Measurements from ENCODE around the gene HSPA4. TPM values are rescaled to one million over a fixed set of nuclear protein-coding genes. Genes with fewer than 3 reads are reported as not detected.

HSPA4 gene
- total RNA-seq, 4 donors from 2014 or later: 38.0 to 50.2 (median 47.3) TPM

GRCh38 chr5:133117912-133118445 is 66.2 kb downstream of the HSPA4 start:
- Histone ChIP-seq H3K36me3 (no peaks in the 10 kb centered on the region), H3K4me3 (no peak overlapping the region), H3K27ac (no peak overlapping the region), H3K27me3 (no peaks in the 10 kb centered on the region), H3K4me1 (peaks cover 10% of the 10 kb centered on the region), H3K9me3 (no peaks in the 10 kb centered on the region)
- no peak for DNase-seq (ENCODE audit: low spot score in 2 of 2)
- TF ChIP-seq EP300 (IDR thresholded peaks at IDR 0.05): no peak
- TF ChIP-seq, protein P1, sequence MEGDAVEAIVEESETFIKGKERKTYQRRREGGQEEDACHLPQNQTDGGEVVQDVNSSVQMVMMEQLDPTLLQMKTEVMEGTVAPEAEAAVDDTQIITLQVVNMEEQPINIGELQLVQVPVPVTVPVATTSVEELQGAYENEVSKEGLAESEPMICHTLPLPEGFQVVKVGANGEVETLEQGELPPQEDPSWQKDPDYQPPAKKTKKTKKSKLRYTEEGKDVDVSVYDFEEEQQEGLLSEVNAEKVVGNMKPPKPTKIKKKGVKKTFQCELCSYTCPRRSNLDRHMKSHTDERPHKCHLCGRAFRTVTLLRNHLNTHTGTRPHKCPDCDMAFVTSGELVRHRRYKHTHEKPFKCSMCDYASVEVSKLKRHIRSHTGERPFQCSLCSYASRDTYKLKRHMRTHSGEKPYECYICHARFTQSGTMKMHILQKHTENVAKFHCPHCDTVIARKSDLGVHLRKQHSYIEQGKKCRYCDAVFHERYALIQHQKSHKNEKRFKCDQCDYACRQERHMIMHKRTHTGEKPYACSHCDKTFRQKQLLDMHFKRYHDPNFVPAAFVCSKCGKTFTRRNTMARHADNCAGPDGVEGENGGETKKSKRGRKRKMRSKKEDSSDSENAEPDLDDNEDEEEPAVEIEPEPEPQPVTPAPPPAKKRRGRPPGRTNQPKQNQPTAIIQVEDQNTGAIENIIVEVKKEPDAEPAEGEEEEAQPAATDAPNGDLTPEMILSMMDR (IDR thresholded peaks at IDR 0.05): no peak
- TF ChIP-seq POLR2A (IDR thresholded peaks at IDR 0.05): no peak
- no peak for TF ChIP-seq POLR2AphosphoS5 (IDR thresholded peaks at IDR 0.05)
- 93% methylated on average over 9 of the region's 9 CpGs for WGBS

- Histone ChIP-seq H3K4me1 (peaks cover 10% of the 10 kb centered on the region), H3K9me3 (no peaks in the 10 kb centered on the region), H3K4me3 (no peak overlapping the region), H3K36me3 (no peaks in the 10 kb centered on the region), H3K27ac (peak overlapping the region; percentile 57), H3K27me3 (no peaks in the 10 kb centered on the region)
- WGBS: 100% methylated on average over 2 of the region's 4 CpGs
- TF ChIP-seq EP300 (IDR thresholded peaks at IDR 0.05): no peak
- no peak for TF ChIP-seq POLR2A (IDR thresholded peaks at IDR 0.05)
- TF ChIP-seq POLR2AphosphoS5 (IDR thresholded peaks at IDR 0.05): no peak
- TF ChIP-seq, protein P1 (IDR thresholded peaks at IDR 0.05): no peak
- DNase-seq (ENCODE audit: low spot score in 2 of 2): no peak
Observed at GRCh38 chr5:133118741-133119140, 66.9 kb downstream of the HSPA4 start.

DNA sequence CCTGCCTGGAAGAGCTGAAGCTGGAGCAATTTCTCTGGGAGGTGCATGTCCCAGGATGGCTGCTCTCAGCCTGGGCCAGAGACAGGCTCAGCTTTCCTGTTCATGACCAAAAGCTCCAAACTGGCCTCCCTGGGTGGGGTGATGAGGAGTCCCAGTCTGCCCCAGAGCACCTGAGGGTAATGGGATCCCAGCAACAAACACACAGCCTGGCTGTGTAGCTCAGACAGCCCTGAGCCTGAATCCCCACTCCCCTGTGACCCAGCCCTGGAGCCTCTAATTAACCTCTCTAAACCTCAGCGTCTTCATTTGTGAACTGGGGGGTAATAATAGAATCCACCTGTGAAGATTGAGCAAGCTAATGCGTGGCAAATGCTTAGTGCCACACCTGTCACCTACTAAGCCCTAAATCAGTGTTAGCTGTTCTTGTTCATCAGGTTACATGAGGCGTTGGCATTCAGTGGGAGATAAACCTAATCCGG is 67.5 kb downstream of the HSPA4 start:
- Histone ChIP-seq H3K4me3 (no peak overlapping the region), H3K27ac (peak overlapping the region; percentile 57), H3K4me1 (peaks cover 11% of the 10 kb centered on the region), H3K9me3 (no peaks in the 10 kb centered on the region), H3K27me3 (no peaks in the 10 kb centered on the region), H3K36me3 (no peaks in the 10 kb centered on the region)
- no peak for TF ChIP-seq EP300 (IDR thresholded peaks at IDR 0.05)
- TF ChIP-seq, protein P1 (IDR thresholded peaks at IDR 0.05): no peak
- no peak for TF ChIP-seq POLR2A (IDR thresholded peaks at IDR 0.05)
- no peak for TF ChIP-seq POLR2AphosphoS5 (IDR thresholded peaks at IDR 0.05)
- 65% methylated on average over 4 of the region's 4 CpGs for WGBS
- DNase-seq (ENCODE audit: low spot score in 2 of 2): no peak

- H3K4me1 ChIP-seq: peaks cover 13% of the 10 kb centered on the region
- no peaks in the 10 kb centered on the region for H3K27me3 ChIP-seq
- DNase-seq (ENCODE audit: low spot score in 2 of 2): no peak
- no peaks in the 10 kb centered on the region for H3K9me3 ChIP-seq
- TF ChIP-seq EP300 (IDR thresholded peaks at IDR 0.05) (no peak), POLR2AphosphoS5 (IDR thresholded peaks at IDR 0.05) (no peak), POLR2A (IDR thresholded peaks at IDR 0.05) (no peak)
- TF ChIP-seq, protein P1 (IDR thresholded peaks at IDR 0.05): no peak
- 80% methylated on average over 5 of the region's 7 CpGs for WGBS
- no peak overlapping the region for H3K27ac ChIP-seq
- no peaks in the 10 kb centered on the region for H3K36me3 ChIP-seq
- no peak overlapping the region for H3K4me3 ChIP-seq
Observed at GRCh38 chr5:133120156-133120750, 68.4 kb downstream of the HSPA4 start.

DNA sequence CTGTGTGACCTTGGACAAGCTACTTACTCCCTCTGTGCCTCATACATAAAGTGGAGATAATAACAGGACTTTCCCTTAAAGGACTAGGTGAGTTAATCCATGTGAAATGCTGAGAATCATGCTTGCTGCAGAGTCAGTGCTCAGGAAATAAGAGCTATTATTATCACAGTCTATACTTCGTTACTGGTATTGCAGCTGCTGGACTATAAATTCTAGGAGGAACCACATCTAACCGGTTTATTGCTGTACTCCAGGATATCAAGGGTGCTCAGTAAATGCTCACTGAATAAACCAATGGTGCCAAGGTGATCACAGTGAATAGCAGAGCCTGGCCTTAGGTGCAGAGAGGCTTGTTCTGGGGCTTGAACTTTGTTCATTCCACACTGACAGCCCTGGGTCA is 69.3 kb downstream of the HSPA4 start:
- H3K4me3 ChIP-seq: no peak overlapping the region
- no peaks in the 10 kb centered on the region for H3K36me3 ChIP-seq
- DNase-seq (ENCODE audit: low spot score in 2 of 2): no peak
- H3K27ac ChIP-seq: no peak overlapping the region
- H3K4me1 ChIP-seq: peaks cover 13% of the 10 kb centered on the region
- no peaks in the 10 kb centered on the region for H3K27me3 ChIP-seq
- 68% methylated on average over 2 of the region's 2 CpGs for whole genome bisulfite sequencing
- TF ChIP-seq POLR2AphosphoS5 (IDR thresholded peaks at IDR 0.05): no peak
- TF ChIP-seq, protein P1 (IDR thresholded peaks at IDR 0.05): no peak
- no peak for TF ChIP-seq EP300 (IDR thresholded peaks at IDR 0.05)
- no peak for TF ChIP-seq POLR2A (IDR thresholded peaks at IDR 0.05)
- no peaks in the 10 kb centered on the region for H3K9me3 ChIP-seq

Data from suprapubic skin (tissue), 4 donors.